Liver (tissue), 3 donors: ENCODE measurements around the gene USP11.

ENCODE experiments used
- FOXA1 ChIP-seq: IDR thresholded peaks from 2 replicates; pipeline ENCODE4 v1.6.1; 2016; ENCODE audit warnings: antibody characterized with exemption
- JUND ChIP-seq, 2 donors: IDR thresholded peaks; 2 replicates each; pipeline ENCODE4 v1.6.1; 2016; ENCODE audit warnings: antibody characterized with exemption in 2 of 2
- RAD21 ChIP-seq, 2 donors: IDR thresholded peaks; 2 replicates each; pipeline ENCODE4 v1.6.1; 2016; ENCODE audit warnings: antibody characterized with exemption in 2 of 2, mild to moderate bottlenecking in 2 of 2
- RXRA ChIP-seq, 2 donors: IDR thresholded peaks; 2 replicates each; pipeline ENCODE4 v1.6.1; 2017 to 2018; ENCODE audit warnings: antibody characterized with exemption in 2 of 2, mild to moderate bottlenecking in 1 of 2
- SP1 ChIP-seq: IDR thresholded peaks from 2 replicates; pipeline ENCODE4 v1.6.1; 2018; ENCODE audit warnings: antibody characterized with exemption, mild to moderate bottlenecking
- TF ChIP-seq, protein P1 (sequence below): fragments of 150-350 bp; IDR thresholded peaks from 2 replicates; pipeline ENCODE4 v1.5.1; 2017; ENCODE audit warnings: improper control_type of control experiment, low read depth, low read length; ENCODE audit not compliant: missing input control
- TF ChIP-seq, protein P2 (sequence below): IDR thresholded peaks from 2 replicates; pipeline ENCODE4 v1.6.1; 2016; ENCODE audit warnings: antibody characterized with exemption, mild to moderate bottlenecking
- TF ChIP-seq, protein P3 (sequence below): IDR thresholded peaks from 2 replicates; pipeline ENCODE4 v1.6.1; 2016; ENCODE audit warnings: antibody characterized with exemption
- donor health status: healthy.
- donor health status: healthy.

DNA sequence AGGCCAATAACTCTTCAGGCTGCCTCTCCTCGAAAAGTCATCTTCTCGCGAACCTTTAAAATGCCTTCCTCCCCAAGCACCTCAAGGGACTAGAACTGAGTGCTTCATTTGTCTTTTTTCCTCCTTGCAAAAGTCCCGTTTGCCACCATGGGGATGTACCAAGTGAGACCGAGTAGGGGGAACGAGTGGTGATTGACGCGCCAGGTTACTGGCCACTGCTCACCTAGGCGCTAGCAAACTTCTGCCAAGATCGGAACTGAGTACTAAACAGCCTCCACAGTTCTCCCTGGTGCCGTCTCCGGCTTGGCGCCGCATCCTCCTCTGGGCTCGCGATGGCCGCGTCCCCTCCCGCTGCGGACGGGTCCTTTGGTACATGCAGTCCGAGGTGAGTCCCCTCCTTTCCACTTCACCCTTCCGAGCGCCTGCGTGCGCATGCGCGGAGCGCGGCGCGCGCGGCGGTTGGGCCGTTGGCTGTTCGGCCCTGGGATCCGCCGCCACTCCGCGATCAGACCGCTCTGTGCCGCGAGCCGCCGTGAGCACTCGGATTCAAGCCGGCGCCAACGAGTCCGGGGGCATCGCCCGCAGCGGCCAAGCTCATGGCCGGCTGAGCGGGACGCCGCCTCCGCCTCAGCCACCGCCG, 14.4 kb upstream of the USP11 start, which contains the start of gene CDK16:
- TF ChIP-seq, protein P1, sequence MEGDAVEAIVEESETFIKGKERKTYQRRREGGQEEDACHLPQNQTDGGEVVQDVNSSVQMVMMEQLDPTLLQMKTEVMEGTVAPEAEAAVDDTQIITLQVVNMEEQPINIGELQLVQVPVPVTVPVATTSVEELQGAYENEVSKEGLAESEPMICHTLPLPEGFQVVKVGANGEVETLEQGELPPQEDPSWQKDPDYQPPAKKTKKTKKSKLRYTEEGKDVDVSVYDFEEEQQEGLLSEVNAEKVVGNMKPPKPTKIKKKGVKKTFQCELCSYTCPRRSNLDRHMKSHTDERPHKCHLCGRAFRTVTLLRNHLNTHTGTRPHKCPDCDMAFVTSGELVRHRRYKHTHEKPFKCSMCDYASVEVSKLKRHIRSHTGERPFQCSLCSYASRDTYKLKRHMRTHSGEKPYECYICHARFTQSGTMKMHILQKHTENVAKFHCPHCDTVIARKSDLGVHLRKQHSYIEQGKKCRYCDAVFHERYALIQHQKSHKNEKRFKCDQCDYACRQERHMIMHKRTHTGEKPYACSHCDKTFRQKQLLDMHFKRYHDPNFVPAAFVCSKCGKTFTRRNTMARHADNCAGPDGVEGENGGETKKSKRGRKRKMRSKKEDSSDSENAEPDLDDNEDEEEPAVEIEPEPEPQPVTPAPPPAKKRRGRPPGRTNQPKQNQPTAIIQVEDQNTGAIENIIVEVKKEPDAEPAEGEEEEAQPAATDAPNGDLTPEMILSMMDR: no peak
- TF ChIP-seq, protein P2, sequence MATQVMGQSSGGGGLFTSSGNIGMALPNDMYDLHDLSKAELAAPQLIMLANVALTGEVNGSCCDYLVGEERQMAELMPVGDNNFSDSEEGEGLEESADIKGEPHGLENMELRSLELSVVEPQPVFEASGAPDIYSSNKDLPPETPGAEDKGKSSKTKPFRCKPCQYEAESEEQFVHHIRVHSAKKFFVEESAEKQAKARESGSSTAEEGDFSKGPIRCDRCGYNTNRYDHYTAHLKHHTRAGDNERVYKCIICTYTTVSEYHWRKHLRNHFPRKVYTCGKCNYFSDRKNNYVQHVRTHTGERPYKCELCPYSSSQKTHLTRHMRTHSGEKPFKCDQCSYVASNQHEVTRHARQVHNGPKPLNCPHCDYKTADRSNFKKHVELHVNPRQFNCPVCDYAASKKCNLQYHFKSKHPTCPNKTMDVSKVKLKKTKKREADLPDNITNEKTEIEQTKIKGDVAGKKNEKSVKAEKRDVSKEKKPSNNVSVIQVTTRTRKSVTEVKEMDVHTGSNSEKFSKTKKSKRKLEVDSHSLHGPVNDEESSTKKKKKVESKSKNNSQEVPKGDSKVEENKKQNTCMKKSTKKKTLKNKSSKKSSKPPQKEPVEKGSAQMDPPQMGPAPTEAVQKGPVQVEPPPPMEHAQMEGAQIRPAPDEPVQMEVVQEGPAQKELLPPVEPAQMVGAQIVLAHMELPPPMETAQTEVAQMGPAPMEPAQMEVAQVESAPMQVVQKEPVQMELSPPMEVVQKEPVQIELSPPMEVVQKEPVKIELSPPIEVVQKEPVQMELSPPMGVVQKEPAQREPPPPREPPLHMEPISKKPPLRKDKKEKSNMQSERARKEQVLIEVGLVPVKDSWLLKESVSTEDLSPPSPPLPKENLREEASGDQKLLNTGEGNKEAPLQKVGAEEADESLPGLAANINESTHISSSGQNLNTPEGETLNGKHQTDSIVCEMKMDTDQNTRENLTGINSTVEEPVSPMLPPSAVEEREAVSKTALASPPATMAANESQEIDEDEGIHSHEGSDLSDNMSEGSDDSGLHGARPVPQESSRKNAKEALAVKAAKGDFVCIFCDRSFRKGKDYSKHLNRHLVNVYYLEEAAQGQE: no peak
- TF ChIP-seq, protein P3, sequence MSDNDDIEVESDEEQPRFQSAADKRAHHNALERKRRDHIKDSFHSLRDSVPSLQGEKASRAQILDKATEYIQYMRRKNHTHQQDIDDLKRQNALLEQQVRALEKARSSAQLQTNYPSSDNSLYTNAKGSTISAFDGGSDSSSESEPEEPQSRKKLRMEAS: peak; percentile 15
- TF ChIP-seq RXRA (IDR thresholded peaks at IDR 0.05) (no peak), FOXA1 (no peak), SP1 (no peak), RAD21 (IDR thresholded peaks at IDR 0.05) (no peak), JUND (IDR thresholded peaks at IDR 0.05) (no peak)
